Measurements from ENCODE around the gene PIGQ. TPM values are rescaled to one million over a fixed set of nuclear protein-coding genes. Genes with fewer than 3 reads are reported as not detected.

PIGQ gene
- total RNA-seq, 1 donor from 2014 or later = 70.2 TPM

GRCh38 chr16:556474-557173 lies 13.1 kb upstream of the PIGQ start:
- H3K4me1 ChIP-seq = peaks cover 0 to 2% of the 10 kb centered on the region in 2 donors
- H3K27me3 ChIP-seq = peaks cover 7% of the 10 kb centered on the region

GRCh38 chr16:557463-558297 lies 12.1 kb upstream of the PIGQ start:
- intact Hi-C loops (cut with DNase I) = no loop called here
- no peak for DNase-seq (ENCODE audit: low spot score in 2 of 2)
- Histone ChIP-seq H3K4me1 (peaks cover 0 to 2% of the 10 kb centered on the region in 2 donors), H3K27me3 (peaks cover 7% of the 10 kb centered on the region), H3K27ac (no peak overlapping the region), H3K4me3 (no peak overlapping the region), H3K9me3 (no peaks in the 10 kb centered on the region), H3K36me3 (peaks cover 6 to 9% of the 10 kb centered on the region in 2 donors)
- no peak for TF ChIP-seq CTCF (IDR thresholded peaks at IDR 0.05)

More at GRCh38 chr16:556474-557173, 13.1 kb upstream of the PIGQ start:
- no peak overlapping the region for H3K27ac ChIP-seq
- no peak for TF ChIP-seq CTCF (IDR thresholded peaks at IDR 0.05)
- H3K4me3 ChIP-seq = no peak overlapping the region
- peaks cover 17 to 20% of the 10 kb centered on the region in 2 donors for H3K36me3 ChIP-seq
- no peak for DNase-seq (ENCODE audit: low spot score in 2 of 2)
- intact Hi-C loops (cut with DNase I) = no loop called here
- H3K9me3 ChIP-seq = no peaks in the 10 kb centered on the region

- peaks cover 7% of the 10 kb centered on the region for H3K27me3 ChIP-seq
- H3K9me3 ChIP-seq = no peaks in the 10 kb centered on the region
- no peak overlapping the region for H3K4me3 ChIP-seq
- peaks cover under 1 to 2% of the 10 kb centered on the region in 2 donors for H3K36me3 ChIP-seq
- no peak for DNase-seq (ENCODE audit: low spot score in 2 of 2)
- no peak for TF ChIP-seq CTCF (IDR thresholded peaks at IDR 0.05)
- intact Hi-C loops (cut with DNase I) = no loop called here
- no peak overlapping the region for H3K27ac ChIP-seq
- peaks cover 0 to 2% of the 10 kb centered on the region in 2 donors for H3K4me1 ChIP-seq
Observed at GRCh38 chr16:558298-559020, 11.3 kb upstream of the PIGQ start.

- no peaks in the 10 kb centered on the region for H3K9me3 ChIP-seq
- no peak for DNase-seq (ENCODE audit: low spot score in 2 of 2)
- peaks cover 7% of the 10 kb centered on the region for H3K27me3 ChIP-seq
- TF ChIP-seq CTCF (IDR thresholded peaks at IDR 0.05) = no peak
- H3K27ac ChIP-seq = no peak overlapping the region
- no peak overlapping the region for H3K4me3 ChIP-seq
- no peaks in the 10 kb centered on the region for H3K36me3 ChIP-seq
- H3K4me1 ChIP-seq = peaks cover 0 to 2% of the 10 kb centered on the region in 2 donors
- intact Hi-C loops (cut with DNase I) = no loop called here
Observed at GRCh38 chr16:559021-559380, 10.8 kb upstream of the PIGQ start.

- no peak overlapping the region for H3K27ac ChIP-seq
- peaks cover 0 to 2% of the 10 kb centered on the region in 2 donors for H3K4me1 ChIP-seq
- TF ChIP-seq CTCF (IDR thresholded peaks at IDR 0.05) = no peak
- no peaks in the 10 kb centered on the region for H3K36me3 ChIP-seq
- H3K9me3 ChIP-seq = no peaks in the 10 kb centered on the region
- H3K4me3 ChIP-seq = no peak overlapping the region
- intact Hi-C loops (cut with DNase I) = no loop called here
- H3K27me3 ChIP-seq = peaks cover 7% of the 10 kb centered on the region
- no peak for DNase-seq (ENCODE audit: low spot score in 2 of 2)
Observed at GRCh38 chr16:559411-560203, 10.2 kb upstream of the PIGQ start.
